Parathyroid adenoma (tissue), 2 donors: ENCODE measurements around the gene PDXDC1.
A peak's percentile ranks its signal among the peaks of the same experiment; 100 is the strongest.

Experiments used
- H2AFZ ChIP-seq: fragments of 300-600 bp; sonication (generic); one replicate; pipeline ENCODE4 v1.7.0; 2017; ENCODE audit warnings: antibody characterized with exemption, mild to moderate bottlenecking
- H3K27ac ChIP-seq: fragments of 300-600 bp; sonication (generic); one replicate; pipeline ENCODE4 v1.7.0; 2017
- H3K27me3 ChIP-seq: fragments of 300-600 bp; sonication (generic); one replicate; pipeline ENCODE4 v1.7.0; 2017; ENCODE audit warnings: low read length; ENCODE audit not compliant: control insufficient read depth, insufficient read depth
- H3K36me3 ChIP-seq: fragments of 300-600 bp; sonication (generic); one replicate; pipeline ENCODE4 v1.7.0; 2017; ENCODE audit warnings: low read length; ENCODE audit not compliant: control insufficient read depth, insufficient read depth
- H3K4me1 ChIP-seq: fragments of 300-600 bp; sonication (generic); one replicate; pipeline ENCODE4 v1.7.0; 2017; ENCODE audit warnings: control low read depth
- H3K4me2 ChIP-seq: fragments of 300-600 bp; sonication (generic); one replicate; pipeline ENCODE4 v1.7.0; 2017; ENCODE audit warnings: low read length
- H3K4me3 ChIP-seq: fragments of 300-600 bp; sonication (generic); one replicate; pipeline ENCODE4 v1.7.0; 2017; ENCODE audit warnings: low read depth, low read length
- H3K79me2 ChIP-seq: fragments of 300-600 bp; sonication (generic); one replicate; pipeline ENCODE4 v1.7.0; 2017; ENCODE audit warnings: control low read depth
- H3K9ac ChIP-seq: fragments of 300-600 bp; sonication (generic); one replicate; pipeline ENCODE4 v1.7.0; 2017; ENCODE audit warnings: mild to moderate bottlenecking
- H3K9me3 ChIP-seq: fragments of 300-600 bp; sonication (generic); one replicate; pipeline ENCODE4 v1.7.0; 2017; ENCODE audit warnings: low read length; ENCODE audit not compliant: control insufficient read depth
- CTCF ChIP-seq: fragments of 300-600 bp; sonication (generic); IDR thresholded peaks from one replicate; pipeline ENCODE4 v1.7.0; 2017; ENCODE audit warnings: antibody characterized with exemption, mild to moderate bottlenecking
- donor health status: primary hyperparathyroidism.

Gene PDXDC1

DNA sequence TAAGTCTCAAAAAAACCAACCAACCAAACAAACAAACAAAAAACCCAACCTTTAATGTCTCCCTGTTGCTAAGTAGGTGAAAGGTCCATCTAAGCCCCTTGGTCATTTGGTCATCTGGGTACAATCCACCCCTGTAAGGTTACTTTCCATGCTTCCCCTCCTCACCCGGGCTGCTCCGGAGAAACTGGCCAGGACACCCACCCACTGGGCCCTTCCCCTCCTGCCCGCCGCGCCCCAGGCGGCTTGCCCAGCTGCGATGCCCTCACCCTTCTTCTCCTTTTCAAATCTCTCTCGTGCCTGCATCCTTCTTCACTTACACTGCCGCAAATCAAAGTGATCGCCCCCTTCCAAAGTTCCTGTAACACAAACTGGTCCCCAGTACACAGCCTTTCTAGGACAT, 79.1 kb downstream of the PDXDC1 start:
- Histone ChIP-seq H3K9me3 (no peaks in the 10 kb centered on the region), H3K4me1 (peaks cover 4% of the 10 kb centered on the region), H2AFZ (no peak overlapping the region), H3K36me3 (no peaks in the 10 kb centered on the region), H3K27ac (no peak overlapping the region), H3K4me2 (no peak overlapping the region), H3K4me3 (no peak overlapping the region), H3K79me2 (peaks cover 7% of the 10 kb centered on the region), H3K9ac (no peak overlapping the region), H3K27me3 (no peaks in the 10 kb centered on the region)
- TF ChIP-seq CTCF, result no peak

GRCh38 chr16:15054357-15055140, 79.7 kb downstream of the PDXDC1 start:
- H3K9ac ChIP-seq, result no peak overlapping the region
- no peak for TF ChIP-seq CTCF
- no peak overlapping the region for H3K27ac ChIP-seq

GRCh38 chr16:15055141-15056053, 80.6 kb downstream of the PDXDC1 start:
- H3K79me2 ChIP-seq, result peaks cover 7% of the 10 kb centered on the region
- no peaks in the 10 kb centered on the region for H3K27me3 ChIP-seq
- TF ChIP-seq CTCF, result no peak
- peaks cover 4% of the 10 kb centered on the region for H3K4me1 ChIP-seq
- no peaks in the 10 kb centered on the region for H3K9me3 ChIP-seq
- peak overlapping the region; percentile 79 for H3K4me2 ChIP-seq
- peak overlapping the region; percentile 75 for H3K4me3 ChIP-seq
- no peak overlapping the region for H3K9ac ChIP-seq
- peak overlapping the region; percentile 97 for H2AFZ ChIP-seq
- no peak overlapping the region for H3K27ac ChIP-seq
- H3K36me3 ChIP-seq, result no peaks in the 10 kb centered on the region

More at GRCh38 chr16:15054357-15055140, 79.7 kb downstream of the PDXDC1 start:
- no peaks in the 10 kb centered on the region for H3K36me3 ChIP-seq
- peak overlapping the region; percentile 79 for H3K4me2 ChIP-seq
- no peaks in the 10 kb centered on the region for H3K9me3 ChIP-seq
- peak overlapping the region; percentile 75 for H3K4me3 ChIP-seq
- H3K79me2 ChIP-seq, result peaks cover 7% of the 10 kb centered on the region
- no peaks in the 10 kb centered on the region for H3K27me3 ChIP-seq
- peaks cover 4% of the 10 kb centered on the region for H3K4me1 ChIP-seq
- peak overlapping the region; percentile 97 for H2AFZ ChIP-seq

GRCh38 chr16:15057681-15058417, 83.0 kb downstream of the PDXDC1 start:
- Histone ChIP-seq H3K36me3 (no peaks in the 10 kb centered on the region), H3K79me2 (peaks cover 7% of the 10 kb centered on the region), H3K4me1 (peaks cover 4% of the 10 kb centered on the region), H3K27me3 (no peaks in the 10 kb centered on the region), H3K9ac (no peak overlapping the region), H3K4me2 (no peak overlapping the region), H3K4me3 (no peak overlapping the region), H3K9me3 (no peaks in the 10 kb centered on the region), H3K27ac (no peak overlapping the region), H2AFZ (no peak overlapping the region)
- TF ChIP-seq CTCF, result no peak
